NCI-H345 (cell line): Measurements from ENCODE around the gene SMIM7.
"Not testable (repeated sequence)": the region's sequence is repeated elsewhere in the genome, so short reads cannot be mapped to it uniquely, and the experiment has no call there.

Experiments used
- DNase-seq: peaks from one replicate; lab custom pipeline; 2025; lab: John Stamatoyannopoulos, UW

Gene SMIM7

GRCh38 chr19:16654627-16655026 is 5.3 kb downstream of the SMIM7 start:
- no peak for DNase-seq

GRCh38 chr19:16654140-16654539 is 5.8 kb downstream of the SMIM7 start:
- no peak for DNase-seq

GRCh38 chr19:16652854-16653253 is 7.1 kb downstream of the SMIM7 start:
- DNase-seq = no peak

- DNase-seq = not testable (repeated sequence)
Observed at GRCh38 chr19:16651421-16652188, 8.3 kb downstream of the SMIM7 start.

GRCh38 chr19:16650821-16651220 is 9.1 kb downstream of the SMIM7 start:
- DNase-seq = no peak

- peak; percentile 59 for DNase-seq
Observed at GRCh38 chr19:16649734-16650133, 10.2 kb downstream of the SMIM7 start.

DNA sequence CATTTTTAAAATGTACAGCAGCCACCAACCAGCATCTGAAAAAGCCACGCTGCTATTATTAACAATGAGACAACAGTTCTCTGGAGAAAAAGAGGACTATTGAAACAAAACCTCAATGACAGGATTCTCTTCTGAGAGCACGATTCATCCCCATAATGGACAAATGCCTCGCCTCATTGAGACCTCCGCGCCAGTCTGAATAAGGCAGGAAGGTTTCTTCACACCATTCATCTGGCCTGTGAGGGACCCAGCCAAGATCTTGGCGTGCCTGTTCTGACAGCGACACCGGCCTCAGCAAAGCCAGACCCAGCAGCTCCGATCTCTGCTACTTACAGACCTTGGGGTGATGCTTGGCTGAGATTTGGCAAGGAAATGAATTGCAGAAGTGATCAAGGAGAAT is 14.8 kb downstream of the SMIM7 start:
- no peak for DNase-seq

GRCh38 chr19:16641695-16642094 is 18.2 kb downstream of the SMIM7 start:
- DNase-seq = no peak

GRCh38 chr19:16640951-16641350 is 19.0 kb downstream of the SMIM7 start:
- no peak for DNase-seq

GRCh38 chr19:16638666-16639065 is 21.3 kb downstream of the SMIM7 start:
- DNase-seq = no peak

- no peak for DNase-seq
Observed at GRCh38 chr19:16637535-16637934, 22.4 kb downstream of the SMIM7 start.

GRCh38 chr19:16631465-16631864 is 28.5 kb downstream of the SMIM7 start:
- DNase-seq = no peak

DNA sequence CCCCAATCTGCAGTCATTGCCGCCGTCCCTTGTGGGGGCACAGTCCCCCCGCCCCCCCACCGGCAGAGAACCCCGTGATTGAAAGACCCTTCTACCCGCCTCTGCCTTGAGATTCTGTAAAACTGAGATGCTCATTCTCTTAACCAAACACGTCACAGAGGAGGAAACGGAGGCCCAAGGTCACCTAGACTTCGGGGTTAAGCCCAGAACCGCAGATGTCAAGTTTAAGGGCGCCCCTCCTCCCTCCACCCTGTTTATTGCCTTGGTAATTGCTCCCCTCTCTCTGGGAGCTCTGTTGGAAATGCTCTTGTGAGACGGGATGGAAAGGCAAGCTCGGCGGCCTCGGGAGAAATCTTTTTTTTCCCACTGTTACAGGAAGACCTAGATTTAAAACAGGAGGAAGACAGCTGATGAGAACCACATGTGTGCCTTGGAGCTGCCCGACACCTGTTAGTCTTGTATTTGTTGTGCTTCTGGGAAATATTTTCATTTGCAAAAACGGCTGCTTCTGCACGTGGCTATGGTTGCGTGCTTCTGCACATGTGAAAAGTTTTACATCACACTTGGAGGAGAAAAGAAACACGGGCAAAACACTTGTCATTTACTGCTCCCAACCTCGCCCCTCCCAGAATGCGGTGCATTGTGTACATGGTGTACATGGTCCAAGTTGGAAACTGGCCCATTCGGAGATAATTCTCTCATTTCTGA is 30.8 kb downstream of the SMIM7 start:
- DNase-seq = no peak

GRCh38 chr19:16628183-16628983 is 31.6 kb downstream of the SMIM7 start, which contains the start of gene MED26:
MED26 (minus strand) TSS chr19:16628204; CDS start chr19:16627943, 261 bp downstream.
- peak; percentile 92 for DNase-seq

- DNase-seq = no peak
Observed at GRCh38 chr19:16627928-16628182, 32.1 kb downstream of the SMIM7 start.

GRCh38 chr19:16627193-16627927 is 32.6 kb downstream of the SMIM7 start:
- no peak for DNase-seq

DNA sequence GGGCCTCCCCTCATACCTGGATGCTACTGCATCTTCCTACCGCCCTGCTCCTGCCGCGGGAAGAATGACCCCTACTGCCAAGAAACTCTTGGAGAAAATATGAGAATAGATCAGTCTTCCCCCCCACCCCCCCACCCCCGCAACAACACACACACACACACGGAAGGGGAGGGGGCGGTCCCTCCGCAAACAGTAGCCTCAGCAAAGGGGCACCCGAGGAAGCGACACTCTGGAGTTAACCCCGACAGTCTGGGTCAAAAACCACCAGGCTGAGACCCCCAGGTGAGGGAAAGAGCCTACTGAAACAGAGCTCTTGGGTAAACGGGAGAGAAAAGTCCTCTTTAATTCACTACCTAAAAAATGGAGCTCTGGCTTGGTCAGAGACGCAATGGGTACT is 33.1 kb downstream of the SMIM7 start:
- DNase-seq = no peak

GRCh38 chr19:16625163-16625958 is 34.6 kb downstream of the SMIM7 start:
- DNase-seq = no peak

GRCh38 chr19:16624236-16624635 is 35.7 kb downstream of the SMIM7 start:
- DNase-seq = no peak

DNA sequence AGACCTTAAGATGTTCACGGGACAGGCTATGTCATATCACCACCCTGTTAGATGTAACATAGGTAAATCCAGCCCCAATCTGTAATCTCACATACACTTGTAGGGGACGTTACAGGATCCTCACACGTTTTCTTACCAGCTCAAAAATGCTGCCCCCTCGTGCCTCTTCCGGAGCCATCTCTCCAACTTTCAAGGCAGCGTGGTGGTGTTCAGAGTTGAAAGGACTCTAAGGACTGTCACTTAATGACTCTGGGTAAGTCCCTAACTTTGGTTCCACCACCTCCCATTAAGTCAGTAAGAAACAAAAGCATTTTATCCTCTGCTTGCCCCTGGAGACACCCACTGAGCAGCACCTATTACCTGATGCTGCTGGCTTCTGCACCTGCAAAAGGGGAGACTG is 36.4 kb downstream of the SMIM7 start:
- DNase-seq = no peak

DNA sequence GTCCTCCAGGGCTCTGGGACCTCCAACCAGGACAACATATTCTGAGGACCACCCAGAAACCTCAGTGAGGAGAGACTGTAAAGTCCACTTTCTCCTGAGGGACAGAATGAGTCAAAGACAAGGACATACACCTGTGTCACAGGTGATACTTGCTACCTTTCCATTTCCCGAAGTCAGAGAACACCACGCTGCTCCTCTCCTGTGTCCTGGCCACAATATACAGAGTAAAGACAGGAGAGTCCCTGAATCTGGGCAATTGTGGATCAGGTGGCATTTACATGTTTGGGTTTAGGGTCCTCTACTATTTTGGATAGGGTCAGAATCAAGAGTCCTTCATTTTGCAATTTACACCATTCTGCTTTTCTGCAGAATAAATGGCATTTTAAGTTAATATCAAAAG is 36.9 kb downstream of the SMIM7 start:
- DNase-seq = no peak
